ENCODE measurements around the gene PEX7. TPM values are rescaled to one million over a fixed set of nuclear protein-coding genes. Genes with fewer than 3 reads are reported as not detected.

Gene PEX7
- total and polyA plus RNA-seq, 2 of the 8 experiments (the other 6 are each of a cell fraction or from before 2014, with no cell fraction given): 6.4 to 11.0 TPM

DNA sequence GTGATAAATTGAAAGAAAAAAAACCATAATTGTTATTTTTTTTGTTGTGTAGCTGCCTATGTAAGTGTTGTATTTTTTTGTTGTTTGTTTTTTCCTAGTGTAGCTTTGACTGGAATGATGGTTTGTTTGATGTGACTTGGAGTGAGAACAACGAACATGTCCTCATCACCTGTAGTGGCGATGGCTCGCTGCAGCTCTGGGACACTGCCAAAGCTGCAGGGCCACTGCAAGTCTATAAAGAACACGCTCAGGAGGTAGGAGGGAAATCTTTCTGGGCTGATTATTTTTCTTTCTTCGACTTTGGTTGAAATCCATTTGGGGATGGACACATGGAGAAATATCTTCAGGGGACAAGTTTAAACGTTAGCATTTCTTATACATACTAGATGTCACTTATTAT, 3.8 kb downstream of the PEX7 start:
- Histone ChIP-seq H3K4me3 (ENCODE audit: extremely low read depth in 1 of 4, insufficient read depth in 2 of 4, low read depth in 3 of 4, low read length in 4 of 4) (no peak overlapping the region), H3K79me2 (ENCODE audit: control insufficient read depth in 1 of 2, insufficient read depth in 2 of 2, low read length in 2 of 2) (no peaks in the 10 kb centered on the region; a peak in 1 of 4 replicates), H4K20me1 (replicated peaks in 1 of 2; ENCODE audit: control insufficient read depth in 1 of 2, insufficient read depth in 2 of 2, low read length in 2 of 2) (no peaks in the 10 kb centered on the region), H3K36me3 (ENCODE audit: control insufficient read depth in 2 of 4, insufficient read depth in 4 of 4, low read length in 3 of 4) (peaks cover 0 to 46% (median 13%) of the 10 kb centered on the region in 4 experiments; a peak in 5 of 8 replicates), H3K4me1 (replicated peaks in 1 of 4; ENCODE audit: control insufficient read depth in 3 of 4, insufficient read depth in 4 of 4, low read length in 3 of 4) (peaks cover 0 to 7% (median 3%) of the 10 kb centered on the region in 4 experiments; a peak in 3 of 7 replicates), H2BK5ac (ENCODE audit: low read depth, low read length) (no peak overlapping the region), H3K27ac (ENCODE audit: low read depth, low read length) (no peak overlapping the region), H4K5ac (ENCODE audit: insufficient read length, low read depth, low read length) (no peak overlapping the region), H3K9me3 (ENCODE audit: insufficient read depth in 2 of 2, low read depth in 1 of 2, low read length in 1 of 2) (peaks cover 0 to 6% of the 10 kb centered on the region in 2 experiments; a peak in 1 of 4 replicates), H3K23ac (ENCODE audit: insufficient read length) (no peak overlapping the region), H3K23me2 (ENCODE audit: low read depth, low read length) (peaks cover 9% of the 10 kb centered on the region; the same call in 1 of the 2 replicates), H2BK15ac (ENCODE audit: low read length) (no peak overlapping the region), H3K56ac (replicated peaks; ENCODE audit: insufficient read length, low read depth, low read length) (no peak overlapping the region), H2BK20ac (ENCODE audit: low read length) (no peak overlapping the region), H3K9ac (replicated peaks in 1 of 4; ENCODE audit: extremely low read depth in 1 of 4, low read depth in 3 of 4, low read length in 3 of 4) (no peak overlapping the region), H3K4ac (replicated peaks; ENCODE audit: insufficient read length, low read depth, low read length) (no peak overlapping the region), H3K14ac (ENCODE audit: insufficient read length) (no peak overlapping the region), H3K4me2 (ENCODE audit: insufficient read depth in 1 of 2, low read depth in 2 of 2, low read length in 2 of 2) (no peak overlapping the region), H2AK5ac (ENCODE audit: low read depth, low read length) (no peak overlapping the region), H4K8ac (ENCODE audit: extremely low read depth, insufficient read depth, low read length) (no peak overlapping the region), H2AFZ (ENCODE audit: low read length) (no peak overlapping the region), H3K79me1 (ENCODE audit: low read depth, low read length) (no peaks in the 10 kb centered on the region; the same call in 1 of the 2 replicates), H2BK120ac (replicated peaks; ENCODE audit: low read depth, low read length) (no peak overlapping the region), H4K91ac (replicated peaks; ENCODE audit: insufficient read length, low read length) (no peak overlapping the region), H3K27me3 (replicated peaks in 1 of 4; ENCODE audit: control insufficient read depth in 3 of 4, extremely low read depth in 1 of 4, insufficient read depth in 3 of 4, low read length in 3 of 4) (no peaks in the 10 kb centered on the region), H3K18ac (ENCODE audit: extremely low read depth, low read length) (no peak overlapping the region), H2BK12ac (ENCODE audit: low read depth, low read length) (no peak overlapping the region)
- DNase-seq (ENCODE audit: low read depth in 1 of 2, low spot score in 2 of 2) (no peak), FAIRE-seq (no peak)
- 96% methylated on average over 6 of the region's 6 CpGs; no CpG with 5 or more reads in 1 of the 2 experiments for WGBS, 2 experiments (ENCODE audit: extremely low coverage in 1 of 2, insufficient coverage in 1 of 2, insufficient read length in 1 of 2, insufficient replicate concordance in 2 of 2, low coverage in 1 of 2, low lambda C conversion rate in 2 of 2, missing lambda C conversion rate in 1 of 2)
- TF ChIP-seq, protein P1, sequence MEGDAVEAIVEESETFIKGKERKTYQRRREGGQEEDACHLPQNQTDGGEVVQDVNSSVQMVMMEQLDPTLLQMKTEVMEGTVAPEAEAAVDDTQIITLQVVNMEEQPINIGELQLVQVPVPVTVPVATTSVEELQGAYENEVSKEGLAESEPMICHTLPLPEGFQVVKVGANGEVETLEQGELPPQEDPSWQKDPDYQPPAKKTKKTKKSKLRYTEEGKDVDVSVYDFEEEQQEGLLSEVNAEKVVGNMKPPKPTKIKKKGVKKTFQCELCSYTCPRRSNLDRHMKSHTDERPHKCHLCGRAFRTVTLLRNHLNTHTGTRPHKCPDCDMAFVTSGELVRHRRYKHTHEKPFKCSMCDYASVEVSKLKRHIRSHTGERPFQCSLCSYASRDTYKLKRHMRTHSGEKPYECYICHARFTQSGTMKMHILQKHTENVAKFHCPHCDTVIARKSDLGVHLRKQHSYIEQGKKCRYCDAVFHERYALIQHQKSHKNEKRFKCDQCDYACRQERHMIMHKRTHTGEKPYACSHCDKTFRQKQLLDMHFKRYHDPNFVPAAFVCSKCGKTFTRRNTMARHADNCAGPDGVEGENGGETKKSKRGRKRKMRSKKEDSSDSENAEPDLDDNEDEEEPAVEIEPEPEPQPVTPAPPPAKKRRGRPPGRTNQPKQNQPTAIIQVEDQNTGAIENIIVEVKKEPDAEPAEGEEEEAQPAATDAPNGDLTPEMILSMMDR (IDR thresholded peaks at IDR 0.05; ENCODE audit: control extremely low read depth in 1 of 3, insufficient read depth in 1 of 3, low read depth in 1 of 3, low read length in 3 of 3): no peak
- TF ChIP-seq CHD1 (IDR thresholded peaks at IDR 0.05; ENCODE audit: low read depth, low read length) (no peak), SP1 (IDR thresholded peaks at IDR 0.05; ENCODE audit: low read depth, low read length) (no peak), ASH2L (IDR thresholded peaks at IDR 0.05; ENCODE audit: low read length) (no peak), EZH2 (IDR thresholded peaks at IDR 0.05; ENCODE audit: low read depth, low read length, severe bottlenecking) (no peak), RBBP5 (IDR thresholded peaks at IDR 0.05; ENCODE audit: borderline replicate concordance, low read depth, low read length) (no peak), GABPA (IDR thresholded peaks at IDR 0.05; ENCODE audit: borderline replicate concordance, insufficient read depth, low read length) (no peak), SIRT6 (IDR thresholded peaks at IDR 0.05; ENCODE audit: low read length) (no peak), FOSL1 (IDR thresholded peaks at IDR 0.05; ENCODE audit: insufficient read depth, low read depth, low read length) (no peak), CBX8 (IDR thresholded peaks at IDR 0.05; ENCODE audit: borderline replicate concordance, low read depth, low read length) (no peak), SIX5 (IDR thresholded peaks at IDR 0.05; ENCODE audit: low read depth, low read length) (no peak)
- CTCF ChIA-PET (ENCODE audit: partially characterized antibody): interaction anchor here (0.8 to 1.3 kb wide), 3 partner anchors 18 to 100 kb away, joined by 3 to 4 read pairs (median 3); no protein-coding TSS in a partner anchor
- POLR2A ChIA-PET (ENCODE audit: partially characterized antibody): no interaction called here

Measured in H1 (cell line).